Ovary (tissue), 9 donors: ENCODE results near the gene CEP131. TPM values are rescaled to one million over a fixed set of nuclear protein-coding genes. Genes with fewer than 3 reads are reported as not detected.

ENCODE experiments used
- DNase-seq, 5 donors: peaks; one replicate each; pipeline ENCODE4 v3.0.0-alpha.2; 2019 to 2020
- H3K27ac ChIP-seq, 2 donors: fragments of 200-600 bp; one replicate each; pipeline versions ENCODE4 v1.5.1 to v1.8.0; 2019 to 2022
- H3K27me3 ChIP-seq: fragments of 200-600 bp; one replicate; pipeline ENCODE4 v1.8.0; 2022
- H3K36me3 ChIP-seq: fragments of 200-600 bp; sonication (generic); one replicate; pipeline ENCODE4 v1.5.1; 2019
- H3K4me1 ChIP-seq: one replicate; pipeline ENCODE4 v1.8.1; 2013; ENCODE audit warnings: mild to moderate bottlenecking, moderate library complexity; ENCODE audit not compliant: insufficient read depth
- H3K4me3 ChIP-seq: fragments of 200-600 bp; sonication (generic); one replicate; pipeline ENCODE4 v1.5.1; 2017
- H3K9me3 ChIP-seq, 2 donors: fragments of 200-600 bp in 1 of 2; sonication (generic) in 1 of 2; one replicate each; pipeline versions ENCODE4 v1.5.1 to v1.8.1; 2013 to 2019; ENCODE audit warnings: mild to moderate bottlenecking in 1 of 2, moderate library complexity in 1 of 2
- CTCF ChIP-seq, 3 donors: fragments of 450-650 bp in 2 of 3; fragments of 200-600 bp in 1 of 3; IDR thresholded peaks; one replicate each; pipeline versions ENCODE4 v1.5.1 to v1.8.0; 2016 to 2022; ENCODE audit warnings: antibody characterized with exemption in 3 of 3, mild to moderate bottlenecking in 1 of 3
- EP300 ChIP-seq: sonication (generic); formaldehyde crosslinking; IDR thresholded peaks from one replicate; pipeline ENCODE4 v1.6.1; 2017; ENCODE audit warnings: antibody characterized with exemption
- POLR2A ChIP-seq: fragments of 450-650 bp; IDR thresholded peaks from one replicate; pipeline ENCODE4 v1.6.1; 2017; ENCODE audit warnings: antibody characterized with exemption, mild to moderate bottlenecking, moderate library complexity
- WGBS, 3 donors: extraction: QIAGEN DNeasy Blood & Tissue Kit in 1 of 3; methylation state at CpG; one replicate each; pipeline versions ENCODE4 v1.1.5 to v1.1.7; 2013 to 2017; 5-methylcytosine and 5-hydroxymethylcytosine counted together
- intact Hi-C, 4 donors: fragments of 100-400 bp; cut with DNase I; formaldehyde crosslinking; loops; one replicate each; pipeline versions ENCODE4 v1.11.0 to v1.15.1; 2022 to 2023
- polyA plus RNA-seq, 2 donors: library from polyadenylated mRNA; stranded (reverse); fragments of 200-250 nt in 1 of 2; fragments of 350-450 nt in 1 of 2; fragmentation: Illumina TruSeq in 1 of 2; extraction: RNeasy Lipid Tissue Mini Kit (QIAGEN cat#74804) in 1 of 2; gene quantifications; one replicate each; pipeline ENCODE4 v1.2.3, GENCODE V29; 2013 to 2014
- total RNA-seq, 7 donors: library from RNA; depleted of rRNA in 2 of 7; stranded (reverse); fragments of >200 nt in 2 of 7; fragmentation: NEBNext Ultra II Directional in 3 of 7; extraction: Animal tissue kit (Norgen Biotek cat#: 25700) in 3 of 7; gene quantifications; one replicate each; pipeline versions ENCODE4 v1.1.0 to v1.2.4, GENCODE V29; 2016 to 2023
- donor health status: DM: no; HTN: no; CAD: no; lungs with moderate emphysema.
- donor health status: DM: no; HTN: no; CAD: no.
- donor health status: Bipolar disorder and iron deficiency.
- donor health status: DM: yes; HTN: yes; CAD: no.
- donor health status: DM: no; HTN: no; CAD: no.
- donor health status: DM: yes; HTN: yes; CAD: no.

CEP131 gene
- total and polyA plus RNA-seq, 9 donors = 0.22 to 10.7 (median 8.8) TPM

GRCh38 chr17:81153340-81153803 is 69.4 kb downstream of the CEP131 start:
- H3K27ac ChIP-seq = no peak overlapping the region

GRCh38 chr17:81152288-81152828 is 70.4 kb downstream of the CEP131 start:
- WGBS, 3 donors = 69 to 89% (median 78%) methylated on average over 8 of the region's 8 CpGs
- Histone ChIP-seq H3K4me1 (no peaks in the 10 kb centered on the region), H3K27ac (no peak overlapping the region), H3K9me3 (no peaks in the 10 kb centered on the region), H3K27me3 (no peaks in the 10 kb centered on the region), H3K4me3 (no peak overlapping the region), H3K36me3 (no peaks in the 10 kb centered on the region)
- TF ChIP-seq CTCF (IDR thresholded peaks at IDR 0.05) (no peak), POLR2A (no peak), EP300 (no peak)
- DNase-seq = no peak
- intact Hi-C loops = no loop called here

More at GRCh38 chr17:81153340-81153803, 69.4 kb downstream of the CEP131 start:
- intact Hi-C loops = no loop called here
- WGBS, 3 donors = 59 to 72% (median 66%) methylated on average over 17 of the region's 17 CpGs
- H3K9me3 ChIP-seq = no peaks in the 10 kb centered on the region
- no peaks in the 10 kb centered on the region for H3K27me3 ChIP-seq
- no peaks in the 10 kb centered on the region for H3K4me1 ChIP-seq
- H3K4me3 ChIP-seq = no peak overlapping the region
- TF ChIP-seq POLR2A (no peak), EP300 (no peak), CTCF (IDR thresholded peaks at IDR 0.05) (no peak)
- DNase-seq = no peak
- no peaks in the 10 kb centered on the region for H3K36me3 ChIP-seq

GRCh38 chr17:81151278-81151677 is 71.5 kb downstream of the CEP131 start:
- H3K9me3 ChIP-seq = no peaks in the 10 kb centered on the region
- 63 to 76% (median 75%) methylated on average over 10 to 13 of the region's 13 CpGs for WGBS, 3 donors
- no peak for TF ChIP-seq POLR2A
- TF ChIP-seq CTCF (IDR thresholded peaks at IDR 0.05) = no peak
- TF ChIP-seq EP300 = no peak
- H3K4me3 ChIP-seq = no peak overlapping the region
- H3K27ac ChIP-seq = no peak overlapping the region
- no peaks in the 10 kb centered on the region for H3K4me1 ChIP-seq
- H3K27me3 ChIP-seq = no peaks in the 10 kb centered on the region
- no peaks in the 10 kb centered on the region for H3K36me3 ChIP-seq
- intact Hi-C loops = no loop called here
- DNase-seq = no peak

GRCh38 chr17:81150377-81151077 is 72.2 kb downstream of the CEP131 start:
- 61 to 71% (median 65%) methylated on average over 14 of the region's 14 CpGs for WGBS, 3 donors
- TF ChIP-seq CTCF (IDR thresholded peaks at IDR 0.05) (no peak), POLR2A (no peak), EP300 (no peak)
- intact Hi-C loops = no loop called here
- H3K4me1 ChIP-seq = no peaks in the 10 kb centered on the region
- H3K4me3 ChIP-seq = no peak overlapping the region
- no peak for DNase-seq
- no peaks in the 10 kb centered on the region for H3K36me3 ChIP-seq
- no peaks in the 10 kb centered on the region for H3K9me3 ChIP-seq
- no peak overlapping the region for H3K27ac ChIP-seq
- no peaks in the 10 kb centered on the region for H3K27me3 ChIP-seq
